IMR-90 (cell line): ENCODE measurements around the gene MIEF2. TPM values are rescaled to one million over a fixed set of nuclear protein-coding genes. Genes with fewer than 3 reads are reported as not detected.

ENCODE experiments used
- ATAC-seq: fragments of 200-7000 bp; cut with Tn5 transposase; 2 replicates; pipeline ENCODE4 v1.9.1; 2020; ENCODE audit warnings: low read depth, mild to moderate bottlenecking, moderate library complexity
- BruUV-seq: library from RNA; stranded (reverse); fragments of 400-500 nt; replicated peaks from 2 replicates; lab custom pipeline; 2021; lab: Mats Ljungman, UMichigan
- CTCF ChIA-PET: fragments of 300-600 bp; formaldehyde crosslinking; extraction: SDS; loops from one replicate; lab custom pipeline; 2021; ENCODE audit warnings: antibody characterized with exemption; lab: Yijun Ruan, JAX
- POLR2A ChIA-PET: fragments of 300-600 bp; sonication (Branson Sonifier 250); formaldehyde crosslinking; loops from one replicate; lab custom pipeline; 2022; ENCODE audit warnings: antibody characterized with exemption; ENCODE audit not compliant: unreplicated experiment; lab: Charles Lee
- DNase-seq: peaks from one replicate; pipeline ENCODE4 v3.0.0; 2013
- H2AFZ ChIP-seq: replicated peaks from 2 replicates; pipeline ENCODE3; 2013; ENCODE audit warnings: low read length, mild to moderate bottlenecking; ENCODE audit not compliant: poor library complexity
- H2AK5ac ChIP-seq: 2 replicates; pipeline ENCODE4 v1.6.1; 2013; ENCODE audit warnings: low read depth, low read length, inconsistent platforms
- H2AK9ac ChIP-seq: replicated peaks from 2 replicates; pipeline ENCODE3; 2013; ENCODE audit warnings: mild to moderate bottlenecking, low read depth, low read length, moderate library complexity; ENCODE audit not compliant: poor library complexity
- H2BK120ac ChIP-seq: 2 replicates; pipeline ENCODE4 v1.6.1; 2013; ENCODE audit warnings: low read depth, low read length, inconsistent platforms
- H2BK15ac ChIP-seq: 3 replicates; pipeline ENCODE4 v1.6.1; 2013; ENCODE audit warnings: low read depth, low read length, inconsistent platforms
- H2BK20ac ChIP-seq: 2 replicates; pipeline ENCODE4 v1.6.1; 2013; ENCODE audit warnings: low read depth, mild to moderate bottlenecking, inconsistent platforms, low read length, moderate library complexity
- H2BK5ac ChIP-seq: 2 replicates; pipeline ENCODE4 v1.6.1; 2013; ENCODE audit warnings: mild to moderate bottlenecking, low read depth, low read length, inconsistent platforms; ENCODE audit not compliant: poor library complexity, severe bottlenecking
- H3K14ac ChIP-seq: replicated peaks from 2 replicates; pipeline ENCODE4 v1.6.1; 2013; ENCODE audit warnings: low read depth, low read length, inconsistent platforms
- H3K18ac ChIP-seq: 2 replicates; pipeline ENCODE4 v1.6.1; 2013; ENCODE audit warnings: low read depth, low read length, control low read depth
- H3K23ac ChIP-seq: 2 replicates; pipeline ENCODE4 v1.6.1; 2013; ENCODE audit warnings: low read depth, low read length, inconsistent platforms
- H3K27ac ChIP-seq: 2 replicates; pipeline ENCODE4 v1.5.1; 2013; ENCODE audit warnings: mild to moderate bottlenecking, control low read depth, low read length; ENCODE audit not compliant: insufficient read depth
- H3K27me3 ChIP-seq: 2 replicates; pipeline ENCODE4 v1.6.1; 2013; ENCODE audit warnings: low read length; ENCODE audit not compliant: control insufficient read depth, insufficient read depth
- H3K36me3 ChIP-seq: 2 replicates; pipeline ENCODE4 v1.6.1; 2013; ENCODE audit warnings: low read length, mixed read lengths; ENCODE audit not compliant: control insufficient read depth, insufficient read depth
- H3K4ac ChIP-seq: 2 replicates; pipeline ENCODE4 v1.6.1; 2013; ENCODE audit warnings: low read depth, low read length, inconsistent platforms
- H3K4me1 ChIP-seq: 2 replicates; pipeline ENCODE4 v1.6.1; 2013; ENCODE audit warnings: low read length, mixed read lengths; ENCODE audit not compliant: control insufficient read depth, insufficient read depth
- H3K4me2 ChIP-seq: 2 replicates; pipeline ENCODE4 v1.6.1; 2013; ENCODE audit warnings: low read depth, mild to moderate bottlenecking, control low read depth, low read length, moderate library complexity
- H3K4me3 ChIP-seq: 2 replicates; pipeline ENCODE4 v1.5.1; 2013; ENCODE audit warnings: low read depth, mild to moderate bottlenecking, control low read depth, low read length, moderate library complexity; ENCODE audit not compliant: insufficient read depth
- H3K56ac ChIP-seq: 2 replicates; pipeline ENCODE4 v1.6.1; 2013; ENCODE audit warnings: low read length, inconsistent platforms; ENCODE audit not compliant: insufficient read depth; ENCODE audit errors: extremely low read depth
- H3K79me1 ChIP-seq, 2 experiments: 2 replicates each; pipeline ENCODE4 v1.6.1; 2013; ENCODE audit warnings: low read length in 2 of 2, inconsistent platforms in 1 of 2, low read depth in 1 of 2
- H3K9ac ChIP-seq: 2 replicates; pipeline ENCODE4 v1.6.1; 2013; ENCODE audit warnings: low read depth, low read length, control low read depth
- H3K9me1 ChIP-seq: 2 replicates; pipeline ENCODE4 v1.6.1; 2013; ENCODE audit warnings: low read length, inconsistent platforms; ENCODE audit not compliant: insufficient read depth
- H3K9me3 ChIP-seq: 2 replicates; pipeline ENCODE4 v1.6.1; 2013; ENCODE audit warnings: low read length; ENCODE audit not compliant: control insufficient read depth, insufficient read depth
- H4K20me1 ChIP-seq: 2 replicates; pipeline ENCODE4 v1.6.1; 2013; ENCODE audit warnings: low read length, inconsistent platforms; ENCODE audit not compliant: insufficient read depth
- H4K5ac ChIP-seq: 2 replicates; pipeline ENCODE4 v1.6.1; 2013; ENCODE audit warnings: mild to moderate bottlenecking, low read depth, low read length, control low read depth
- H4K8ac ChIP-seq, 2 experiments: 2 replicates each; pipeline ENCODE4 v1.6.1; 2013; ENCODE audit warnings: low read depth in 2 of 2, low read length in 2 of 2, control low read depth in 1 of 2, inconsistent platforms in 1 of 2
- H4K91ac ChIP-seq: 2 replicates; pipeline ENCODE4 v1.6.1; 2013; ENCODE audit warnings: low read depth, low read length, inconsistent platforms; ENCODE audit not compliant: insufficient read depth
- CEBPB ChIP-seq: IDR thresholded peaks from 2 replicates; pipeline ENCODE4 v1.6.1; 2012; ENCODE audit warnings: low read depth, low read length, improper control_type of control experiment
- CHD1 ChIP-seq: IDR thresholded peaks from 2 replicates; pipeline ENCODE4 v1.6.1; 2012; ENCODE audit warnings: low read depth, low read length, improper control_type of control experiment
- FOS ChIP-seq: fragments of 150-350 bp; IDR thresholded peaks from 2 replicates; pipeline ENCODE4 v1.6.1; 2016; ENCODE audit warnings: low read depth, low read length
- MAFK ChIP-seq: IDR thresholded peaks from 2 replicates; pipeline ENCODE4 v1.6.1; 2012; ENCODE audit warnings: low read depth, low read length, improper control_type of control experiment
- MAZ ChIP-seq: IDR thresholded peaks from 2 replicates; pipeline ENCODE4 v1.6.1; 2012; ENCODE audit warnings: low read depth, mild to moderate bottlenecking, low read length, improper control_type of control experiment, moderate library complexity, borderline replicate concordance
- MXI1 ChIP-seq: IDR thresholded peaks from 2 replicates; pipeline ENCODE4 v1.6.1; 2012; ENCODE audit warnings: low read depth, mild to moderate bottlenecking, low read length, moderate library complexity, borderline replicate concordance
- NFE2L2 ChIP-seq: fragments of 150-350 bp; IDR thresholded peaks from 2 replicates; pipeline ENCODE4 v1.6.1; 2016; ENCODE audit warnings: low read depth, mild to moderate bottlenecking, low read length
- POLR2A ChIP-seq: IDR thresholded peaks from 2 replicates; pipeline ENCODE4 v1.6.1; 2012; ENCODE audit warnings: mild to moderate bottlenecking, low read depth, low read length
- RAD21 ChIP-seq: IDR thresholded peaks from 2 replicates; pipeline ENCODE4 v1.6.1; 2012; ENCODE audit warnings: low read length, improper control_type of control experiment
- RCOR1 ChIP-seq: IDR thresholded peaks from 2 replicates; pipeline ENCODE4 v1.6.1; 2012; ENCODE audit warnings: mild to moderate bottlenecking, low read length, improper control_type of control experiment; ENCODE audit not compliant: insufficient replicate concordance
- RFX5 ChIP-seq: IDR thresholded peaks from 2 replicates; pipeline ENCODE4 v1.8.0; 2012; ENCODE audit warnings: low read depth, mild to moderate bottlenecking, low read length, moderate library complexity
- SMC3 ChIP-seq: fragments of 150-350 bp; IDR thresholded peaks from 2 replicates; pipeline ENCODE4 v1.6.1; 2016; ENCODE audit warnings: low read depth, mild to moderate bottlenecking, antibody characterized with exemption, low read length, moderate library complexity
- WGBS, 2 experiments: methylation state at CpG; one replicate each; pipeline versions ENCODE4 v1.1.5 to v1.1.7; 2013; ENCODE audit warnings: missing lambda C conversion rate in 2 of 2; ENCODE audit not compliant: insufficient read length in 1 of 2; ENCODE audit errors: extremely low coverage in 2 of 2; 5-methylcytosine and 5-hydroxymethylcytosine counted together
- dilution Hi-C: fragments of 300-500 bp; cut with HindIII; formaldehyde crosslinking; loops from one replicate; pipeline ENCODE4 v1.14.3; 2018; ENCODE audit warnings: low sequenced_read_pairs; ENCODE audit not compliant: unreplicated experiment
- in situ Hi-C: fragments of 300-500 bp; cut with MboI; formaldehyde crosslinking; loops from 3 replicates; pipeline ENCODE4 v1.14.3; 2019; ENCODE audit warnings: low sequenced_read_pairs, inconsistent platforms, mixed read lengths
- intact Hi-C: fragments of 100-400 bp; cut with micrococcal nuclease; formaldehyde crosslinking; loops from 2 replicates; pipeline ENCODE4 v1.10.0; 2022
- polyA plus RNA-seq, 3 experiments: library from polyadenylated mRNA; depleted of rRNA; stranded (reverse); fragments of >200 nt; gene quantifications; 2 replicates each; pipeline ENCODE4 v1.2.3, GENCODE V29; 2012; ENCODE audit warnings: low replicate concordance in 1 of 3
- total RNA-seq: library from RNA; depleted of rRNA; stranded (reverse); fragments of >200 nt; gene quantifications from 2 replicates; pipeline ENCODE4 v1.2.3, GENCODE V29; 2012
- TF ChIP-seq, protein P1 (sequence below): fragments of 150-350 bp; IDR thresholded peaks from 2 replicates; pipeline ENCODE4 v1.6.1; 2016; ENCODE audit warnings: low read depth, mild to moderate bottlenecking, low read length, moderate library complexity, borderline replicate concordance

MIEF2 gene
- total and polyA plus RNA-seq, 2 of the 4 experiments (the other 2 are of a cell fraction) = 9.1 to 26.6 TPM

DNA sequence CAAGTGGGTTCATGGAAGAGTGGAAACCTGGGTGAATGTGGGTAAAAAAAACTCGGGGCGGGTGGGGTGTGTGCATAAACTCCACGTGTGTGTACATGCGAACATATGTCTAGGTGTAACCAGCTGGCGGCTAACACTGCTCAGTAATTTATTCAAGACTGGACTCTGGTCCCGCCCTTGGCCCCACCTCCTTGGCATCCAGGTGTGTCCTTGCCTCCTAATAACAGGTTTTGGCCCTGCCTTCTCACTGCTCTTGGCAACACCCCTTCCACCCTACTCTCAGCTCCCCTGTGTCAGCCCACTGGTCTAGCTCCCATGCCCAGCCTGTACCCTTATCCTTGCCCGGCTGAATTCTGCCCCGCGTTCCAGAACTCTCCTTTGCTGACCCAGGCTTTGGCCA, 10.2 kb upstream of the MIEF2 start:
- no peak overlapping the region for H3K56ac ChIP-seq
- H3K27me3 ChIP-seq = no peaks in the 10 kb centered on the region
- H3K9ac ChIP-seq = no peak overlapping the region
- H3K18ac ChIP-seq = no peak overlapping the region
- H3K36me3 ChIP-seq = peaks cover 89% of the 10 kb centered on the region
- no peak for TF ChIP-seq MAZ
- no peak for TF ChIP-seq RAD21
- TF ChIP-seq, protein P1, sequence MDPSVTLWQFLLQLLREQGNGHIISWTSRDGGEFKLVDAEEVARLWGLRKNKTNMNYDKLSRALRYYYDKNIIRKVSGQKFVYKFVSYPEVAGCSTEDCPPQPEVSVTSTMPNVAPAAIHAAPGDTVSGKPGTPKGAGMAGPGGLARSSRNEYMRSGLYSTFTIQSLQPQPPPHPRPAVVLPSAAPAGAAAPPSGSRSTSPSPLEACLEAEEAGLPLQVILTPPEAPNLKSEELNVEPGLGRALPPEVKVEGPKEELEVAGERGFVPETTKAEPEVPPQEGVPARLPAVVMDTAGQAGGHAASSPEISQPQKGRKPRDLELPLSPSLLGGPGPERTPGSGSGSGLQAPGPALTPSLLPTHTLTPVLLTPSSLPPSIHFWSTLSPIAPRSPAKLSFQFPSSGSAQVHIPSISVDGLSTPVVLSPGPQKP = no peak
- no peak for TF ChIP-seq SMC3
- no peak for TF ChIP-seq POLR2A
- TF ChIP-seq CHD1 = no peak
- no peak for TF ChIP-seq CEBPB
- no peak for TF ChIP-seq MAFK
- TF ChIP-seq MXI1 = no peak
- no peak for TF ChIP-seq NFE2L2
- TF ChIP-seq FOS = no peak
- TF ChIP-seq RCOR1 = no peak
- TF ChIP-seq RFX5 = no peak
- H3K14ac ChIP-seq = no peak overlapping the region
- H2AFZ ChIP-seq = no peak overlapping the region
- H3K23ac ChIP-seq = no peak overlapping the region
- no peak overlapping the region for H2BK15ac ChIP-seq
- dilution Hi-C loops (no loop called here), intact Hi-C loops (no loop called here), in situ Hi-C loops (no loop called here)
- no peak overlapping the region for H2BK5ac ChIP-seq
- H2AK5ac ChIP-seq = no peak overlapping the region
- H3K4me3 ChIP-seq = no peak overlapping the region
- no peaks in the 10 kb centered on the region; the same call in 1 of the 2 replicates for H3K9me1 ChIP-seq
- H4K5ac ChIP-seq = no peak overlapping the region
- WGBS, 2 experiments = 88% methylated on average over 6 of the region's 9 CpGs; no CpG with 5 or more reads in 1 of the 2 experiments
- H3K79me1 ChIP-seq = peaks cover 0 to 44% of the 10 kb centered on the region in 2 experiments
- no peak overlapping the region for H4K8ac ChIP-seq
- no peak for ATAC-seq
- POLR2A ChIA-PET = no interaction called here
- BruUV-seq = no TSS peak
- H2BK120ac ChIP-seq = no peak overlapping the region
- H2AK9ac ChIP-seq = no peak overlapping the region
- peaks cover 31% of the 10 kb centered on the region for H4K20me1 ChIP-seq
- H4K91ac ChIP-seq = no peak overlapping the region
- no peak overlapping the region for H3K4me2 ChIP-seq
- H3K9me3 ChIP-seq = no peaks in the 10 kb centered on the region
- no peak overlapping the region for H3K27ac ChIP-seq
- H2BK20ac ChIP-seq = no peak overlapping the region
- no peaks in the 10 kb centered on the region for H3K4me1 ChIP-seq
- H3K4ac ChIP-seq = no peak overlapping the region
- no peak for DNase-seq
- CTCF ChIA-PET = no interaction called here
